Activated T-helper 17 cell treated with anti-CD3 and anti-CD28 coated beads, Interleukin-2, amount 50 U/mL, for 72 hours (primary cell): ENCODE measurements around the gene KATNA1. TPM values are rescaled to one million over a fixed set of nuclear protein-coding genes. Genes with fewer than 3 reads are reported as not detected.

Experiments
- total RNA-seq, 2 donors: library from RNA; stranded (reverse); gene quantifications; one replicate each; pipeline ENCODE4 v1.2.3, GENCODE V29; 2022

Gene KATNA1
- total RNA-seq, 2 donors from 2014 or later: 12.3 to 18.8 TPM

Other genes with a start within 250 kb of the KATNA1 start
- 10 to 100 TPM; 16.0 to 16.4 TPM for gene SUMO4, start 248.5 kb downstream of the KATNA1 start, total RNA-seq
- gene ZC3H12D, start 163.7 kb downstream of the KATNA1 start, total RNA-seq: 100 to 1,000 TPM; 117 to 254 TPM
- gene PPIL4, start 102.7 kb downstream of the KATNA1 start, total RNA-seq: 10 to 100 TPM; 19.8 to 24.7 TPM
- 10 to 100 TPM; 10.4 to 14.1 TPM for gene GINM1, start 82.3 kb downstream of the KATNA1 start, total RNA-seq
- 10 to 100 TPM; 21.5 to 27.9 TPM for gene LATS1, start 69.4 kb upstream of the KATNA1 start, total RNA-seq
- gene NUP43, start 97.8 kb upstream of the KATNA1 start, total RNA-seq: 10 to 100 TPM; 54.6 to 84.8 TPM
- 10 to 100 TPM; 48.6 to 89.5 TPM for gene PCMT1, start 101.0 kb upstream of the KATNA1 start, total RNA-seq
- gene LRP11, start 215.6 kb upstream of the KATNA1 start, total RNA-seq: 1 to 10 TPM; 6.5 to 9.6 TPM
- gene RAET1E, start 249.4 kb upstream of the KATNA1 start, total RNA-seq: 1 to 10 TPM in 1 of 2 donors, under 1 TPM in 1; 0.99 to 4.9 TPM